ENCODE measurements around the gene CLEC18B.
"Not testable (repeated sequence)": the region's sequence is repeated elsewhere in the genome, so short reads cannot be mapped to it uniquely, and the experiment has no call there.

Gene CLEC18B

GRCh38 chr16:74404148-74404933, 16.9 kb downstream of the CLEC18B start:
- not testable (repeated sequence) for FAIRE-seq

- not testable (repeated sequence) for FAIRE-seq
These were observed 21.0 kb downstream of the CLEC18B start for GRCh38 chr16:74400238-74400637.

- FAIRE-seq, result not testable (repeated sequence)
These were observed 22.9 kb downstream of the CLEC18B start for GRCh38 chr16:74398212-74398895.

- not testable (repeated sequence) for FAIRE-seq
These were observed 24.7 kb downstream of the CLEC18B start for GRCh38 chr16:74396521-74397017.

GRCh38 chr16:74394604-74395003, 26.7 kb downstream of the CLEC18B start:
- FAIRE-seq, result not testable (repeated sequence)

GRCh38 chr16:74394131-74394530, 27.1 kb downstream of the CLEC18B start:
- not testable (repeated sequence) for FAIRE-seq

GRCh38 chr16:74391454-74392050, 29.7 kb downstream of the CLEC18B start:
- not testable (repeated sequence) for FAIRE-seq

GRCh38 chr16:74382339-74383034, 38.8 kb downstream of the CLEC18B start:
- not testable (repeated sequence) for FAIRE-seq

GRCh38 chr16:74373847-74374184, 47.5 kb downstream of the CLEC18B start:
- not testable (repeated sequence) for FAIRE-seq

- no peak for FAIRE-seq
These were observed 48.1 kb downstream of the CLEC18B start for GRCh38 chr16:74372953-74373846.

GRCh38 chr16:74372369-74372768, 48.9 kb downstream of the CLEC18B start:
- no peak for FAIRE-seq

GRCh38 chr16:74370338-74371135, 50.7 kb downstream of the CLEC18B start:
- not testable (repeated sequence) for FAIRE-seq

GRCh38 chr16:74368002-74368911, 53.0 kb downstream of the CLEC18B start:
- FAIRE-seq, result not testable (repeated sequence)

GRCh38 chr16:74367469-74368001, 53.7 kb downstream of the CLEC18B start:
- FAIRE-seq, result not testable (repeated sequence)

GRCh38 chr16:74361646-74362610, 59.4 kb downstream of the CLEC18B start:
- not testable (repeated sequence) for FAIRE-seq
